GM18868 (cell line): Measurements from ENCODE around the gene NRTN.
"Not testable (repeated sequence)": the region's sequence is repeated elsewhere in the genome, so short reads cannot be mapped to it uniquely, and the experiment has no call there.

Experiments used
- ATAC-seq: cut with Tn5 transposase; IDR thresholded peaks from one replicate; pipeline ENCODE4 v1.9.1; 2021; ENCODE audit warnings: mild to moderate bottlenecking, moderate library complexity; ENCODE audit not compliant: unreplicated experiment

The NRTN gene, protein sequence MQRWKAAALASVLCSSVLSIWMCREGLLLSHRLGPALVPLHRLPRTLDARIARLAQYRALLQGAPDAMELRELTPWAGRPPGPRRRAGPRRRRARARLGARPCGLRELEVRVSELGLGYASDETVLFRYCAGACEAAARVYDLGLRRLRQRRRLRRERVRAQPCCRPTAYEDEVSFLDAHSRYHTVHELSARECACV

DNA sequence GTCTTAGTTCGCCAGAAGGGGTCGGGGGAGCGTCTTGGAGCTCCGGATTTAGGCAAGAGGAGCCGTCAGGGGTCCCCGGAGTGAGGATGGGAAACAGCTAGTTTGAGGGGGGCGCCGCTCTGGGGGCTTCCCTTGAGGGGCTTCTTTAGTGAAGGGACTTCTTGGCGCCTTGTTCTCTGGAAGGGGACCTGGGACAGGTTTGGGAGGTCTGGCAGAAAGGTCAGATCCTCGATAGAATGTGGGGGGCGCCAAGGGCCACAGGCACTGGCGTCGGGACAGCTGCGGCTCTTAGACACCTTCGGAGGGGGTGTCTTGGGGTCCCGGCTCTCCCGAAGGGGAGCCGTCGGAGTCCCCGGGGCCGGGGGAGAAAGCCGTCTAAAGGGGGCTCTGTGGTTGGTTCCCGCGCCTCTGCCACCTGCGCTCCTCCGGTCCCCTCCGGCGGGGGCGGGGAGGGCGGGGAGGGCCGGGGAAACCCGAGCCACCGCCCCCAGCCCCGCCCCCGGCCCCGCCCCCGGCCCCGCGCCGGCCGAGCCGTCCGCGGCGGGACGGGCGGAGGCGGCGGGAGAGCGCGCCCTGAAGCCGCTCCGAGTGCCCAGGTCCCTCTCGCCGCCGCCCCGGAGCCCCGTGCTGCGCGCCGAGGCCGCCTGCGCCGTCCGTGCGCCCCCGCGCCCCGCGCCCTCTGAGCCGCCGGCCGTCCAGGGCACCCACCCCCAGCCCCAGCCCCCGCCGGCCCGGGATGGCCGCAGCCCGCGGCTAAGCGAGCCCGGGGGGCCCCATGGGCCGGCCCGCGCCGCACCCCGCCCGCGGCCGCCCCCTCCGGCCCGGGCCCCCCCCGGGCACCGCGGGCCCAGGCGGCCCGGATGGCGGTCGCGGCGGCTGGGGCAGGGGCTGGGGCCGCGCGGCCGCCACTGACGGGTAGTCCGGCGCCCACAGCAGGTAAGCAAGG lies at the start of gene NRTN:
Gene NRTN, plus strand, starts transcription at position 552 of the 946 bp plus-strand sequence. CDS start 19,099 bp downstream, outside the sequence.
- ATAC-seq, result no peak

DNA sequence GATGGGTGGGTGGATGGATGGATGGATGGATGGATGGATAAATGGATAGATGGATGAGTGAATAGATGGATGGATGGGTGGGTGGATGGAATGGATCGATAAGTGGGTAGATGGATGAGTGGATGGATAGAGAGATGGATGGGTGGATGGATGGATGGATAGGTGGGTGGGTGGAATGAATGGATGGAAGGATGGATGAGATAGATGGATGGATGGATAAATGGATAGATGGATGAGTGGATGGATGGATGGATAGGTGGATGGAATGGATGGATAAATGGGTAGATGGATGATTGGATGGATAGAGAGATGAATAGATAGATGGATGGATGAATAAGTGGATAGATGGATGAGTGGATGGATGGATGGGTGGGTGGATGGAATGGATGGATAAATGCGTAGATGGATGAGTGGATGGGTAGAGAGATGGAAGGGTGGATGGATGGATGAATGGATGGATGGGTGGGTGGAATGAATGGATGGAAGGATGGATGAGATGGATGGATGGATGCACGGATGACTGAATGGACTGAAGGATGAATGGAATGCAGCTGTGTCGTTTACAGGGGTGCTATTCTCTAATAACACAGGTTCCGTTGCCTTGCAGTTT lies 42.2 kb upstream of the NRTN start:
- ATAC-seq, result no peak

DNA sequence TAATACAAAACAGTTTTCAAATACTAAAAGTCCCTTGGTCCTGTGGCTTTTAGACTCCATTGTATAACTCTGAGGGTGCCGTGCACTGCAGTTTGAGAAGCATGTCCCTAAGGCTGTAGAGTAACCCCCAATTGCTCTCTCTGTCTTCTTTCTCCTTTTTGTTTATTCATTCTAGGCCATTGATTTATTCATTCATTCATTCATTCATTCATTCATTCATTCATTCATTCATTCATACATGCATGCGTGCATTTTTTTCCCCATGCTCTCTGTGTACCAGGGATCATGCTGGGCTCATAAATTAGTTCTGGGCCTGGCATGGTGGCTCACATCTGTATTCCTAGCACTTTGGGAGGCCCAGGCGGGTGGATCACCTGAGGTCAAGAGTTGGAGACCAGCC lies 39.6 kb upstream of the NRTN start:
- ATAC-seq, result no peak

DNA sequence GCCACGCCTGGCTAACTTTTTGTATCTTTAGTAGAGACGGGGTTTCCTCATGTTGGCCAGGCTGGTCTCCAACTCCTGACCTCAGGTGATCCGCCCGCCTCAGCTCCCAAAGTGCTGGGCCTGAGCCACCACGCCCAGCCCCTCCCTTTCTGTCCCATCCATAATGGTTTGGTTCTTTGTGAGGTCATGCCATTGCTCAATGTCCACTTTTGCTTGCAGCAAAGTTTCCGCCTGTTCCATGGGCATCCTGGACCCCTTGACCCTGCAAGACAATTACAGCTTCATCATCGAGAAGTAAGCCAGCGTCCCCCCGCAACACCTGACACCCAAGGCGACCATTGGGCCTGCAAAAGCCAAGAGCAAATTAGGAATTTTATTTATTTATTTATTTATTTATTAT lies 36.9 kb upstream of the NRTN start:
- ATAC-seq, result no peak

DNA sequence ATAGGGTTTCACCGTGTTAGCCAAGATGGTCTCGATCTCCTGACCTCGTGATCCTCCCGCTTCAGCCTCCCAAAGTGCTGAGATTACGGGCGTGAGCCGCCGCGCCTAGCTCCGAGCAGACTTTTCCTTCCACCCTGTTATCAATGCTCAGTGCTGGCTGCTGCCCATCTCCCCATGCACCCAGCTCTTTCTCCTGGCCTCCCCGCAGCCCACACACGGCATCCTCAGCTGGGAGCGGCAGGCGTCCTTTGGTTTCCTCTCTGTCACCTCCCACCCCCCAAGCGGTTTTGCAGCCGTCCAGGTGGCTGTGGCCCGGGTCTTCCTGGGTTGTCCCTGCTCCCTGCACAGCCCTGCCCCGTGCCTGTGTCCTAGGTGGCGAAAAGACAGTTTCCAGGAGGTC lies 32.5 kb upstream of the NRTN start:
- no peak for ATAC-seq

DNA sequence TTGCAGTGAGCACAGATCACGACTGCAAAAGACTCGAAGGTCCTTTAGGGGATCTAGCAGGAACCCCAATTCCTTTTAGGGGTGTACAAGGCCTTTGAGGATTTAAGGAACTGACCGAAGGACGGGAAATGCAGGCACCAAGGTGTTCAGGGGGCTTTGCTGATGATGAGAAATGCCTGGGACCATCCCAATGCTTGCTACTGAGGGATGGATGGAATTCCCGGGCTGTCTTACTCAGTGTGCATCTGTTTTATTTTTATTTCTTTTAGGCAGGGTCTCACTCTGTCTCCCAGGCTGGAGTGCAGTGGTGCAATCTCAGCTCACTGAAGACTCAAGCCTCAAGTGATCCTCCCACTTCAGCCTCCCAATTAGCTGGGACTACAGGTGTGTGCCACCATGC lies 31.6 kb upstream of the NRTN start:
- no peak for ATAC-seq

DNA sequence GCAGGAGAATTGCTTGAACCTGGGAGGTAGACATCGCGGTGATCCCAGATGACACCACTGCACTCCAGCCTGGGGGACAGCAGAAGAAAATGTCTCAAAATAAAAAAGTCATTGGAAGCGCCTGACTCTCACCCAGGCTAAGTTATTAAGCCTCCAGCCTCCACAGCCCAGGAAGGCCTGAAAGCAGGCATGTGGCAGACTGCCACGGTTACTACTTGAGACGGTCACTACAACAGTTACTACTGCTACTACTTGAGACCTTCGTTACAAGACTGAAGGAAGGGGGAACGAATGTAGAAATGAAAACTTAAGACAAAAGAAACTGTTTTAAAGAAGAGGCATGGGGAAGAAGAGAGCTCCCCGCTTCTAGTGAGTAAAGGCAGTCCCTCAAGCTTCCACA lies 29.9 kb upstream of the NRTN start:
- no peak for ATAC-seq

DNA sequence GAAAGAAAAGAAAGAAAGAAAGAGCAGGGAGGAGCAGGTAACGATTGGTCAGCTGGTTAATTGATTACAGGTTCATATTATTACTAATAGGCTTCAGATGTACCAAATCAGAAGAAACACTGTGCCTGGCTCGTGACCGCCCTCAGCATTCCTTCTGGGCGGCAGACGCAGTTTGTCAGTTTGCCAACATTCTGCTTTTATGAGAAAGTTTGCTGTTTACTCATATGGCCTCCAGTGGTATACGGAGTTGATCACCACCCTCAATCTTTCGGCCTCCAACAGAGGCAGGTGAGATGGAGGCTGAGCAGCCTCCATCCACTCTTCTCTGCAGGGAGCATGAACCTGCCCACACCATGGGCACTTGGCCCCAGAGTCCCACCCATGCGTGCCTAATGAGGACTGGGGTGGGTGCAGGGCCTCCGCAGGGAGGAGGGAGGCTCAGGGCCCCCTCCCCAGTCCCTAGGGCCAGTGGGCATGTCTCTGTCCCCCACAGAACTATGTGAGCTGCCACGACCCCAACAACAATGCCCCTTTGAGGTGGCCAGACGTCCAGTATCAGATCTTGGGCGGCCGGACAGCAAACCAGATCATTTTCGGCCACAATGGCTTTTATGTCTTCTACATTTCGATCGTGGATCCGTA lies 29.1 kb upstream of the NRTN start:
- no peak for ATAC-seq

DNA sequence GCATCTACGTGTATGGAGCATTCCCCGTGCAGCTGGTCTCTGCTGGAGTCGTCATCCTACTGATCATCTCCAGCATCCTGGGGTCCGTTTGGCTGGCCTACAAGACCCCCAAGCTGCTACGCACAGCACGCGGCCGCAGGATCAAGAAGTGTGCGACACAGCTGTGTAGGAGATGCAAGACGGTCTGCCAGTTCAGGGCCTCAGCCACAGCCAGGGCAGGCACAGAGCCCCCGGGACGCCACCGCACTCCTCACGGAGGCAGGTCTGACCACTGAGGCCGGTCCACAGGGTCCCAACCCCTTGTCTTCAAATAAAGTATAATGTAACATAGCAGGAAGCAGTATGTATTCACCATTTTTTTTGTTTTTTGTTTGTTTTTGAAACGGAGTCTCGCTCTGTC lies 26.5 kb upstream of the NRTN start:
- no peak for ATAC-seq

DNA sequence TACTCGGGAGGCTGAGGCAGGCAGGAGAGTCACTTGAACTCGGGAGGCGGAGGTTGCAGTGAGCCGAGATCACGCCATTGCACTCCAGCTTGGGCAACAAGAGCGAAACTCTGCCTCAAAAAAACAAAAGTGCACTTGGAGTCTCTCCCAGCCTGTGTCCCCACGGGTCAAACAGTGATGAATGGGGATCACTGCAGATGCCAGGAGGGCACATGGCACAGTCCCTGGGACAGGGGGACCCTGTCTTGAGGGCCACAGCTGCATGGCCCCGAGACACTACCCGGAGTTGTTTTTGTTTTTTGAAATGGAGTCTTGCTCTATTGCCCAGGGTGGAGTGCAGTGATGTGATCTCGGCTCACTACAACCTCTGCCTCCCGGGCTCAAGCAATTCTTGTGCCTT lies 24.0 kb upstream of the NRTN start:
- ATAC-seq, result not testable (repeated sequence)

DNA sequence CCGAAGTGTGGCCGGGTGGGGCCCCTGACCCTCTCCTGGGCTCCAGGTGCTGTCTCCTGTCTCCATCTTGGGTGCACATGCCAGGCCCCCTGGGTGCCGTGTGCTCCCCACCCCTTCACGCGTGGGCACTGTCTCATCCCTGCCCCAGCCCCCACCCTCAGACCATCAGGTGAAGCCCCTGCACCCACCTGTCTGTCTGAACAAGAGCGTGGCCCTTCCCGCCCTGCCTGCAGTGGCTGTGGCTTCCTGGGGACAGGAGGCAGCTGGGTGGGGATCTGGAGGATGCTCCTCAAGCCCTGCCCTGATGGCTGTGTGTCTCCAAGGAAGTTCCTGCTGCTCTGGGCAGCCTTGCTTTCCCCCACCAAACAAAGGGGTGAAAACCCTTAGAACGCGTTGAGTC lies 22.5 kb upstream of the NRTN start:
- no peak for ATAC-seq

DNA sequence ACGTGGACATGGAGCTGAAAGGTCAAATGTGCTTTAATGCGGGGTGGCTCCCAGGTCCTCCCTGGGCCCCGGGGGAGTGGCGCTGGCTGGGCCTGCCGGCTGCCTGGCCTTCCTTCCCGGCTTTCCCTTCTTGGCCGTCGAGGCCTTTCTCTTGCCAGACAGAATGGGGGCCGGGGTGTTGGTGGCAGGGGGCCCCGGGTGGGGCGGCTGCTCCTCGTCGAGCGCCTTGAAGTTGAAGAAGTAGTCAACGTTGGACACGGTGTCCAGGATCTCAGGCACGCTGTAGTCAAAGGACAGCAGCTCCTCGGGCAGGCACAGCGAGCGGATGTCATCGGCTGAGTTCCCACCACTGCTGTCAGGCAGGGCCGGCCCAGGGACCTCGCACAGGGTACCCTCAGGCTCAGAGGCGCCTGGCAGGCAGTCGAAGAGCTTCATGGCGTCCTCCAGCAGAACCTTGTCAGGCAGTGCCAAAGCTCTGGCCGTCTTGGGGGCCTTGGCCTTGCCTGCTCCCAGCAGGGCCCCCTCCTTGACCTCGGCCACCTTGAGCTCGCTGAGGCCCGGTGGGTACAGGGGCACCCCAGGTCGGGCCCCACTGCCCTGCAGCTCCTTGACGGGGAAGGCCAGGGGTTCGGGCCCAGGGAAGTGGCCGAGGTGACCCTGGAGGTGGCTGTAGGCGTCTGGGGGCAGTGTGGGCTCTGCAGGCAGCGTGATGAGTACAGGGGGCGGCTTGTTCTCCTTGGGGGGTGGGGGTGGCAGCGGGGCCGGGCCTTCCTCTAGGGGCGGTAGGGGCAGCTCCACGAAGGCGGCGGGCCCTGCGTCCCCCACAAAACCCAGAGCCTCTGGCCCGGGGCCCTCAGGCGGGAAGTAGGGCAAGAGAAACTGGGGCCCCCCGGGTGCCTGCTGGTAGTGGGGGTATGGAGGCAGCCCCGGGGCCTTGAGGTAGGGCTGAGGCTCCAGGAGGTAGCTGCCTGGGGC lies 21.6 kb upstream of the NRTN start:
- no peak for ATAC-seq

DNA sequence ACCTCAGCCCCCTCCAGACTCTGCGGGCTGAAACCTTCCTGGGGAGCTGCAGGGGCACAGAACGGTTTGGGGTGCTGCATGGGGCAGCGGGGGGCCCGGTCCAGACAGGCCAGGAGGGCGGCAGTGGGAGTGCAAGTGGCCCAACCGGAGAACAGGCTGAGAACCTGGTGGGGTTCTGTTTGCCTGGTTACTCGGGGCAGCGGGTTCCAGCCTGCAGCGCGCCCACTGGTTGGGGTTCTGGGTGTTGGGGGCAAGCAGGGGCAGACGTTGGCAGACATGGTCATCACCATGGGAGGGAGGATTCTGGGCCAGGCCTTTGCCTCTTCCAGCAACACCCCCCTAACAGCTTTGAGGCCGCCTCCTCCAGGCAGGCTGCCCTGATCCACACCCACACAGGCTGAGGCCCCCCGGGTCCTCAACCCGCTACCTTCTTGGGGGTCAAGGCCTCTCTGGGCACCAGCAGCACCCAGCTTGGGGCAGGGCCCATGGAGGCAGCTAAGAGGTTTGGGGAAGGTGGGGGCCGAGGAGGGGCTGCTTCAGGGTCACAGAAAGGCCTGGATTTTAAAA lies 20.2 kb upstream of the NRTN start, which contains the start of gene PRR22:
Gene PRR22, minus strand, starts transcription at position 166 of the 567 bp plus-strand sequence. Its CDS starts 86 bp downstream, at position 80.
- no peak for ATAC-seq

DNA sequence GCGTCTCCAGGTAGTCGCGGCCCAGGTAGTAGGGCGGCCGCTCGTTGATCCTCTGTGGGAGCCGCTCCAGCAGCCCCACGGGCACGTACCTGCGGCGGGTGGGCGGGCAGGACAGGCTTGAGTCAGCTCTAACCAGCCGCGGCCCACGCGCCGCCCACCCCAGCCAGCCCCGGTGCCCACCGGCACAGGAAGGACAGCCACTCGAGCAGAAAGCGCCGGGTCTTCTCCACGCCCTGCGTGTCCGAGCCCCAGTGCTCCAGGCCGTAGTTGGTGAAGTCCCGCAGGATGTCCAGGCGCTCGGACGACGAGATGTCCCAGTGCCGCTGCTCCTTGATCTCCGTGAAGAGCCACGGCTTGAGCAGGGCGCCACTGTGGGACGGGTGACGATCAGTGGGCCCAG lies 19.4 kb upstream of the NRTN start:
- no peak for ATAC-seq

DNA sequence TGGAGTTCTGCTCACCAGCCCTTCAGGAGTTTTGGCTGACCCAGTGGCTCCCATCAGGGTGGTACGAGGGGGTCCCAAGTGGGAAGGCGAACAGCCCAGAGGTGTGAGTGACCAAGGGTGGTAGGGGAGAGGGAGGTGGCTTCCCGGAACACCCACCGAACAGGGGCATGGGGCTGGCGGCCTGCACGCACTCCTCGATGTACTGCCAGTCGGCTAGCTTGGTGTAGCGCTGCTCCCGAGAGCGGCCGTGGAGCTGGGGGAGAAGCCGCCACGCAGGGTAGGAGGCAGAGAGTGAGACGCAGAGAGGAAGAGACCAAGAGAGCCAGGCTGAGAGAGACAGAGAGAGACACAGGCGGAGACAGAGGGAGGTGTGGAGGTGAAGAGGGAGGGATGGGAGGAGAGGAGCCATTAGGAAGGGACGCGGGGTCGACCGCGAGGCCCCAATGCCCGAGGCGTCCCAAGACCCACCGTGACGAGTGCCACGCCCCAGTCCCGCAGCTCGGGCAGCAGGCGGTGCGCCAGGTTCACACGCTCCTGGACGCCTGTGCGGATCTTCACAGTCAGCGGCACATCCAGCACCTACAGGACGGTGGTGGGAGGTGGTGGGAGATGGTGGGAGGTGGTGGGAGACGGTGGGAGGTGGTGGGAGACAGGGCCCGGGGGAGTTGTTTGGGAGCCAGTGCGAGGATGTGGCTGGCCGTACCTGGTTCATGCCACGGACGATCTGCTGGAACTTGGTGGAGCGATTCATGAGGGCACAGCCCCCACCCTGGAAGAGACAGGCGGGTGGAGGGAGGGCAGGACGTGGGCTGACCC lies 18.1 kb upstream of the NRTN start:
- no peak for ATAC-seq

DNA sequence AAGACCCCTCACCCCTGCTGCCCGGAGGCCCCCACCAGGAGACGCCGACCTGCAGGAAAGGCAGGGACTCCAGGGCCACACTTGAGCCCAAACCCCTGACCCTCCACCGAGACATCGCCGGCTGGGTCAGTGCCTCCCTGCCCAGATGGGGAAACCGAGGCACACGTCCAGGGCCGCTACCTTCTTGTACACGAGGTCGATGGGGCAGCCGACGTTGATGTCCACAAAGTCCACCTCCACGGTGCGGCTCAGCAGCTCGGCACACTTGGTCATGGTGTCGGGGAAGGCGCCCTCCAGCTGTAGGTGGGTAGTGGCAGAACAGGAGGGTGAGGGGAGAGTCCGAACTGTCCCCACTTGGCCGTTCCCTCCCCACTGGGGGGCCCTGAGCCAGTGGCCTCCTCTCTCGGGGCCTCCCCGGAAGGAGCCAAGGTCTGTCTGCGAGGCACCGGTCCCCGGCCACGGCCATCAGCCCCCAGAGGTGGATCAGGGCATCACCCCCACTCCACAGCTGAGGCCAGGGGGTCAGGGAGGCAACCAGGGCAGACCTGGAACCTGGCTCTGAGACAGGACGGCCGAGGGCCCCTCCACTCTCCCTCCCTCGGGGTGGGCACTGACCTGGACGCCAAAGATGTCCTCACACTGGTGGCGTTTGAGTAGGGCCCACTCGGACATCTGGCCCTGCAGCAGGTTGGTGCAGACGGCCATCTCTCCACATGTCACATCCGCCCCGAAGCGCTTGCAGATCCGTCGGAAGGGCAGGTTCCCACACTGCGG lies 17.3 kb upstream of the NRTN start:
- ATAC-seq, result no peak

DNA sequence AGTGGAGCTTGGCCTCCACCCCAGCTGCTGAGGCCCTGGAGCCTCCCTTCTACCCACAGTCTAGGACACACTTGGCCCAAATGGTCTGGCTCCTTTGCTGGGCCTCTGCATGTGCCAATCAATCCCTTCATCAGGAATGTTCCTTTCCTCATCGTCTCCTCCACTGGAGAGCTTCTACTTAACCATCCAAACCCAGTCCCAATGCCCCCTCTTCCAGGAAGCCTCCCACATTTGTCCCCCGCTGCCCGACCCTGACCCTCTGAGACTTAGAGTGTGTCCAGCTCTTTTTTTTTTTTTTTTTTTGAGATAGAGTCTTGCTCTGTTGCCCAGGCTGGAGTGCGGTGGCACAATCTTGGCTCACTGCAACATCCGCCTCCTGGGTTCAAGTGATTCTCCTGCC lies 16.4 kb upstream of the NRTN start:
- no peak for ATAC-seq

DNA sequence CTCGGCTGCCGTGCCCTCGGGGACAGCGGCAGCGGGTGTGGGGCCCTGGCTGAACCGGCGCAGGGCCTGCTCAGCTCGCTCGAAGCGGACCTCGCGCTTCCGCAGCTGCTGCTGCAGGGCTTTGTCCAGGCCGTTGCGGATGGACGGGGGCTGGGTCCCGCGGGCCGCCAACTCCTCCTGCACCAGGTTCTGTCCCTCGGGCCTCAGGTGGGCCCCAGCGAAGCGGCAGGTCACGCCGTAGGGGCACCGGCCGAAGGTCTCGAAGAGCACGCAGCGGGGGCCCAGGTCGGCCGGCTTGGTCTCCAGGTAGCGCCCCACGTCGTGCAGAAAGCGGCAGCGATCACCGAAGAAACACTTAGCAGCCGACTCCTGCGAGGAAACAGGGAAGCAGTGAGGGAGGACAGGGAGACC lies 15.5 kb upstream of the NRTN start:
- ATAC-seq, result no peak
